ENCODE results near the gene LRIF1. TPM values are rescaled to one million over a fixed set of nuclear protein-coding genes. Genes with fewer than 3 reads are reported as not detected.

The LRIF1 gene
- total RNA-seq, 1 experiment from 2014 or later: 15.4 TPM

Other genes with a start within 250 kb of the LRIF1 start
- 0.14 and 0.26 TPM in 2 replicates for gene CD53, start 90.8 kb downstream of the LRIF1 start, total RNA-seq (2014; rRNA removed; shearing (Covaris generic))
- 119 and 149 TPM in 2 replicates for gene DRAM2, start 176.2 kb upstream of the LRIF1 start, total RNA-seq (2014; rRNA removed; shearing (Covaris generic))
- 20.1 and 20.5 TPM in 2 replicates for gene CEPT1, start 176.3 kb upstream of the LRIF1 start, total RNA-seq (2014; rRNA removed; shearing (Covaris generic))
- not detected in 2 replicates for gene DENND2D, start 236.7 kb upstream of the LRIF1 start, total RNA-seq (2014; rRNA removed; shearing (Covaris generic))

All from H7 (cell line).